Tibial nerve (tissue), 4 donors: Measurements from ENCODE around the gene DLD. TPM values are rescaled to one million over a fixed set of nuclear protein-coding genes. Genes with fewer than 3 reads are reported as not detected.
A peak's percentile ranks its signal among the peaks of the same experiment; 100 is the strongest.
"Not testable (repeated sequence)": the region's sequence is repeated elsewhere in the genome, so short reads cannot be mapped to it uniquely, and the experiment has no call there.

ENCODE experiments used
- DNase-seq, 2 donors: peaks; one replicate each; pipeline ENCODE4 v3.0.0-alpha.2; 2019; ENCODE audit warnings: low spot score in 2 of 2
- H3K27ac ChIP-seq, 4 donors: fragments of 200-600 bp; sonication (generic) in 3 of 4; one replicate each; pipeline ENCODE4 v1.5.1; 2017 to 2019; ENCODE audit warnings: mild to moderate bottlenecking in 1 of 4
- H3K27me3 ChIP-seq, 2 donors: fragments of 200-600 bp; sonication (generic) in 1 of 2; one replicate each; pipeline versions ENCODE4 v1.5.1 to v1.6.0; 2017 to 2019
- H3K36me3 ChIP-seq, 3 donors: fragments of 200-600 bp; sonication (generic); one replicate each; pipeline ENCODE4 v1.5.1; 2018 to 2019
- H3K4me1 ChIP-seq, 4 donors: fragments of 200-600 bp; sonication (generic) in 3 of 4; one replicate each; pipeline ENCODE4 v1.5.1; 2017 to 2019
- H3K4me3 ChIP-seq, 4 donors: fragments of 200-600 bp; sonication (generic) in 3 of 4; one replicate each; pipeline ENCODE4 v1.5.1; 2017 to 2019; ENCODE audit warnings: mild to moderate bottlenecking in 1 of 4, moderate library complexity in 1 of 4
- H3K9me3 ChIP-seq, 4 donors: fragments of 200-600 bp; sonication (generic) in 3 of 4; one replicate each; pipeline ENCODE4 v1.5.1; 2017 to 2019
- CTCF ChIP-seq, 5 experiments: fragments of 200-600 bp in 3 of 5; fragments of 450-650 bp in 2 of 5; sonication (generic) in 3 of 5; IDR thresholded peaks; one replicate each; pipeline ENCODE4 v1.5.1; 2016 to 2019; ENCODE audit warnings: antibody characterized with exemption in 5 of 5, mild to moderate bottlenecking in 3 of 5, moderate library complexity in 2 of 5
- EP300 ChIP-seq, 2 donors: sonication (generic); formaldehyde crosslinking; IDR thresholded peaks; one replicate each; pipeline ENCODE4 v1.6.1; 2017; ENCODE audit warnings: antibody characterized with exemption in 2 of 2, mild to moderate bottlenecking in 1 of 2
- POLR2A ChIP-seq, 2 donors: fragments of 450-650 bp; IDR thresholded peaks; one replicate each; pipeline ENCODE4 v1.6.1; 2017; ENCODE audit warnings: antibody characterized with exemption in 2 of 2, mild to moderate bottlenecking in 2 of 2, moderate library complexity in 2 of 2
- WGBS, 2 donors: methylation state at CpG; one replicate each; pipeline ENCODE4 v1.1.5; 2018; 5-methylcytosine and 5-hydroxymethylcytosine counted together
- total RNA-seq, 4 donors: library from RNA; depleted of rRNA; stranded (reverse); fragments of >200 nt; gene quantifications; one replicate each; pipeline ENCODE4 v1.1.0, GENCODE V29; 2016

The DLD gene
- total RNA-seq, 4 donors from 2014 or later = 43.5 to 67.3 (median 59.9) TPM

DNA sequence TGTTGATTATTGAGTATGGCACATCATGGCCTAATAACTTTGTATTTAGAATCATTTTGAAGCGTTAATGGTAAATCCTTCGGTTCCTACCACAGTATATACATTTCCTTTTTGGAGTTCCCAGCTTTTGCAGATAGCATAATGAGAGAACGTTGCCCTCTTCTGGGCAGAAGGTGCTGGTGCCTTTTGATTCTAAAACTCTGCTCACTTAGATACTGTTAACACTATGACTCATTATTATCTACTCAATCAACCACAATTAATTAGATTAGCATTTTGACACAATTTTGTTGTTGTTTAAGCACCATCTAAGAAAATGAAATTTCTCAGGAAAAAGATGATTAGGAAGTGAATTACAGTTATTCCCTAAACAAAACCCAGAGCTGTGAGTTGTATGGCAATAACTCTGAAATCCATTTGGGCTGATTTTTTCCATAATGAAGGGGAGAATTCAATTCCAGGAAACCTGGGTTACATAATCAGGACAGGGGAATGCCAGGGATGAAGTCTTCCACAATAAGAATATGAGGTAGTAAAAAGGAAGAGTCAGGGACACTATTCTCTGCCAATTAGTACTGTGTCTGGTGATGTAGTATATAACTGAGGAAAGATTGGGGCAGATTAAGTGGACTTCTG is 11.5 kb upstream of the DLD start:
- Histone ChIP-seq H3K4me1 (peaks cover 0 to 10% (median 0%) of the 10 kb centered on the region in 4 donors), H3K4me3 (no peak overlapping the region), H3K36me3 (no peaks in the 10 kb centered on the region), H3K27ac (no peak overlapping the region), H3K27me3 (no peaks in the 10 kb centered on the region), H3K9me3 (no peaks in the 10 kb centered on the region)
- peak in 1 of 2 donors; percentile 51 for DNase-seq
- 4 to 6% methylated on average over 3 of the region's 3 CpGs for WGBS, 2 donors
- TF ChIP-seq POLR2A (IDR thresholded peaks at IDR 0.05) (no peak), CTCF (IDR thresholded peaks at IDR 0.05) (peak; percentile 58 to 74 (median 71)), EP300 (IDR thresholded peaks at IDR 0.05) (no peak)

- no peaks in the 10 kb centered on the region for H3K27me3 ChIP-seq
Measured at GRCh38 chr7:107882766-107883165, 8.2 kb upstream of the DLD start.

DNA sequence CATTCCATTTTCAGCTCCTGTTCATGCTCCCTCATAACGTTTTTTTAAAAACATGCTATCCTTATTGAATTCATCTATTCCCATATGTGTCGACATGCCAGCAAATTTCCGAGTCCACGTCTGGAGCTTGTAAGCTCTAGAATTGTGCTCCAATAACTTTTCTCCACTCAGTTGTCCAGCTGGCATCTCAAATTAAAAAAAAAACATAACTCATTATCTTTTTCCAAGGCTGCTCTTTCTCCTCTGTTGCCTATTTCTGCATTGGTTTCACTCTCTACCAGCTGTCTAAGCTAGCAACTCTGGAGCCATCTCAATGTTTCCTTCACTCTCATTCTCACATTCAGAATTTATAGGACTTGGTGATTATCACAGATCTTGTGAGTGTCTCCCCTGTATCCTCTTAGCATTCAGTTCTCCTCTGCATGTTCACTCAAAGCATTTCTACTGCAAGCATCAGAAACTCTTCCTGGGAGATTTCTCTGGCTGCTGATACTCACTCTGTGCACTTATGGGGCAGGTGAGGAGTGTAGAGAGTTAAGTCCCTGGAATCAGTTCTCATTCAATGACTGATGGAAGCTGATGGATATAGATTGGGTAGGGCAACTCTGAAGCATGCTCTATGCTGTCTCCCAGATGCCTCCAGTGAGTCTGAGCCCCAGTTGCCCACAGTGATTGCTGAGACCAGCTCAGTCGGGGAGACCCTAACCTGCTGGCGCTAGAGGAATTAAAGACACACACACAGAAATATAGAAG is 6.7 kb upstream of the DLD start:
- no peaks in the 10 kb centered on the region for H3K9me3 ChIP-seq
- H3K27ac ChIP-seq = no peak overlapping the region
- no peak for DNase-seq
- no peak for TF ChIP-seq EP300 (IDR thresholded peaks at IDR 0.05)
- TF ChIP-seq POLR2A (IDR thresholded peaks at IDR 0.05) = no peak
- TF ChIP-seq CTCF (IDR thresholded peaks at IDR 0.05) = no peak
- no peaks in the 10 kb centered on the region for H3K36me3 ChIP-seq
- H3K27me3 ChIP-seq = no peaks in the 10 kb centered on the region
- peaks cover 0 to 6% (median 0%) of the 10 kb centered on the region in 4 donors for H3K4me1 ChIP-seq
- WGBS, 2 donors = 69 to 75% methylated on average over 6 of the region's 6 CpGs
- no peak overlapping the region for H3K4me3 ChIP-seq

More at GRCh38 chr7:107882766-107883165, 8.2 kb upstream of the DLD start:
- no peak overlapping the region for H3K27ac ChIP-seq
- no peak overlapping the region for H3K4me3 ChIP-seq
- no peaks in the 10 kb centered on the region for H3K36me3 ChIP-seq
- no peak for DNase-seq
- no peaks in the 10 kb centered on the region for H3K9me3 ChIP-seq
- 75 to 77% methylated on average over 2 of the region's 2 CpGs for WGBS, 2 donors
- TF ChIP-seq CTCF (IDR thresholded peaks at IDR 0.05) = no peak
- TF ChIP-seq EP300 (IDR thresholded peaks at IDR 0.05) = no peak
- TF ChIP-seq POLR2A (IDR thresholded peaks at IDR 0.05) = no peak
- peaks cover 0 to 10% (median 0%) of the 10 kb centered on the region in 4 donors for H3K4me1 ChIP-seq

DNA sequence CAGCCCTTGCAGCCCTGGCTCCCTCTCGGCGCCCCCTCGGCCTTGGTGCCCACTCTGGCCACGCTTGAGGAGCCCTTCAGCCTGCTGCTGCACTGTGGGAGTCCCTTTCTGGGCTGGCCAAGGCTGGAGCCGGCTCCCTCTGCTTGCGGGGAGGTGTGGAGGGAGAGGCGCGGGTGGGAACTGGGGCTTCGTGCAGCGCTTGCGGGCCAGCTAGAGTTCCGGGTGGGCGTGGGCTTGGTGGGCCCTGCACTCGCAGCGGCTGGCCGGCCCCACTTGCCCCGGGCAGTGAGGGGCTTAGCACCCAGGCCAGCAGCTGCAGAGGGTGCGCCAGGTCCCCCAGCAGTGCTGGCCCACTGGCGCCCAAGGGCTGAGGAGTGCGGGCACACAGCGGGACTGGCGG is 3.2 kb upstream of the DLD start:
- not testable (repeated sequence) for H3K36me3 ChIP-seq, DNase-seq, H3K27ac ChIP-seq, H3K27me3 ChIP-seq, H3K9me3 ChIP-seq, H3K4me3 ChIP-seq
- WGBS, 2 donors = 92 to 94% methylated on average over 6 to 22 of the region's 22 CpGs
- peaks cover 0 to 20% (median 15%) of the 10 kb centered on the region in 4 donors for H3K4me1 ChIP-seq

DNA sequence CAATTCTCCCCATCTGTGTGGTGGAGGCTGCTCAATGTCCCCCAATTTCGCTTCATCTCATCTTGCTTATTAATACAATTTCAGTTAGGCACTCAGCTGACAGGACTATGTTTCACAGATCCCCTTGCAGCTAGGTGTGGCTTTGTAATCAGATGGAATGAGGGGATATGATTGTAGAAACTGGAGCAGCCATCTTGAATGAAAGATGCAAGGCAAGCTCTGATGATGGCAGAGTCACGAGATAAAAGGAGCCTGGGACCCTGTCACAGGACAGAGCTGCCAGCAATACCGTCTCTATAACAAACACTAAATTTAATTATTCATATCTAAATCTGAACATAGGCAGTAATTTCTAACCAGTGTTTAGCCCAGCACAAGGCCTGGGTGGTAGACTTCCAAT is 991 bp upstream of the DLD start:
- H3K27ac ChIP-seq = peak overlapping the region; percentile 84 to 99 (median 96)
- peaks cover 0 to 13% (median 0%) of the 10 kb centered on the region in 3 donors for H3K36me3 ChIP-seq
- no peak for TF ChIP-seq POLR2A (IDR thresholded peaks at IDR 0.05)
- no peak for TF ChIP-seq EP300 (IDR thresholded peaks at IDR 0.05)
- no peak for TF ChIP-seq CTCF (IDR thresholded peaks at IDR 0.05)
- H3K4me1 ChIP-seq = peaks cover 0 to 41% (median 20%) of the 10 kb centered on the region in 4 donors
- H3K27me3 ChIP-seq = no peaks in the 10 kb centered on the region
- WGBS, 2 donors = 50 to 80% methylated on average over 3 of the region's 3 CpGs
- H3K9me3 ChIP-seq = no peaks in the 10 kb centered on the region
- peak overlapping the region in 1 of 4 donors; percentile 92 for H3K4me3 ChIP-seq
- DNase-seq = no peak
